ENCODE measurements around the gene KDM4D. TPM values are rescaled to one million over a fixed set of nuclear protein-coding genes. Genes with fewer than 3 reads are reported as not detected.
"Not testable (repeated sequence)": the region's sequence is repeated elsewhere in the genome, so short reads cannot be mapped to it uniquely, and the experiment has no call there.

The KDM4D gene
- 1.0 TPM for total RNA-seq

DNA sequence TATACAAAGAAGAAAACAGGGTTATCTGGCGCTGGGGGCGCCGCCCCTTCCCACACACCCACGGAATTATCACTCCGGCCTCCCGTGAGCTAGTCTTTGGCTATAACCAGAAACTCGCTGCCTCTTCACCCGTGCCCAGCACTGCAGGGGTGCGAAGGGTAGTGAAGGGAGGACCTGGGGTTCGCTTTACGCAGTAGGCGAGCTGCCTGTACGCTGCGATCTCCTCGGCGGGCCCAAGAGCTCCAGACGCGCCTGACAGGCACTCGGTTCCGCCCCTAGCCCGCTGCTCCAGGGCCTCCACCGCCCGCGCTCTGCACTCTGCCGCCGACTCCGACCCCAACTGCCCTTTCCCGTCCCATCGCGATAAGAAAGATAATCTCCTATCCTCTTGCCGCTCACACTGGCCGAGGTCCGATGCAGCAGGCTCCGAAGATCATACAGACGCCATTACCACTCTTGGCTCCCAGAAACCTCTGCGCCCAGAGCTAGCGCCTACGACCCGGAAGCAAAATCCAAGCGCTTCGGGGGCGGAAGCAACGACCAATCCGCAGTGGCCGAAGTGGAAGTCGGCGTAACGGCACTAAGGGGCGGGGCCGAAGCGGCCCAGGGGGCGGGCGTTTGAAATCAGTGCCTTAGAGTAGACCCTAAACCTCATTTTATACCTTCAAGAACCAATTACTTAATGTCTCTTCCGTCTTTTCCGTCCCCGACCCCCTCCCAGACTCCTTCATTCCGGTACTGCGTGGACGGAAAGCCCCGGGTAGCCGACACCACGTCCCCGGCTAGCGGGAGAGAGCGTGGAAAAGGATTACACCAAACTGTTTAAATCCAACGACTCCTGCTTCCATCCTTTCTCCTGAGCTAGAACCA, at the start of gene KDM4D, which contains the start of gene CWC15:
Gene KDM4D, plus strand, starts transcription at position 611 of the 870 bp plus-strand sequence. CDS start 23,664 bp downstream, outside the sequence.
Gene CWC15, minus strand, starts transcription at position 458 of the 870 bp plus-strand sequence. CDS start 1,371 bp downstream, outside the sequence.
- Histone ChIP-seq H3K9ac (ENCODE audit: low read depth in 1 of 3, low read length in 3 of 3) (peak within 1 kb of the TSS; percentile 95 to 98 (median 97)), H3K9me3 (ENCODE audit: control insufficient read depth in 3 of 3, low read length in 3 of 3) (no peaks in the 10 kb centered on the region), H3K36me3 (ENCODE audit: control insufficient read depth in 3 of 3, insufficient read depth in 3 of 3, low read length in 3 of 3) (peaks cover 28 to 37% (median 31%) of the 10 kb centered on the region in 3 donors)

DNA sequence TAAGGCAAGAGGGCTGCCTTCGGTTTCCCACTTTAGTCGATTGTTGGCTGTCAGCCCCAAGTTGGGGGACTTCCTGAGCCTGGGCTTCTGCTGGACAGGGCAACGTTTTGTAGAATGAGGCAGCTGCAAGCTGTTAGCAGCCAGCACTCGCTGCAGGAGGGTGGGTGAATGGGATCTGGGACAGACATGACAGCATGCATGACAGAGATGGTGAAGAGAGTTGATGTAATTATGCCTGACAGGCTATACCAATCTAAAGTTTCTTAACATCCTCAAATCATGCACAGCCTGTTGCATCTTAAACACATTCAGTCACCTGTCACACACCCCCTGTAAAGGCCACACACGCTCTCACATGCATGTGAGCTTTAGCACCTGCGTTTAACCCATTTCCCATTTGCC, 49.3 kb upstream of the KDM4D start:
- Histone ChIP-seq H3K9ac (ENCODE audit: low read depth in 1 of 3, low read length in 3 of 3) (no peak overlapping the region), H3K27ac (ENCODE audit: low read depth, low read length) (no peak overlapping the region), H3K4me3 (ENCODE audit: low read length in 3 of 3) (no peak overlapping the region), H3K4me1 (ENCODE audit: control insufficient read depth in 3 of 3, insufficient read depth in 3 of 3, low read length in 3 of 3) (peaks cover 21 to 22% (median 21%) of the 10 kb centered on the region in 3 donors), H3K36me3 (ENCODE audit: control insufficient read depth in 3 of 3, insufficient read depth in 3 of 3, low read length in 3 of 3) (no peaks in the 10 kb centered on the region), H3K27me3 (ENCODE audit: control insufficient read depth in 3 of 3, insufficient read depth in 3 of 3, low read length in 3 of 3) (no peaks in the 10 kb centered on the region), H3K9me3 (ENCODE audit: control insufficient read depth in 3 of 3, low read length in 3 of 3) (no peaks in the 10 kb centered on the region)

More for the DNA sequence above, at the start of gene KDM4D, which contains the start of gene CWC15:
- Histone ChIP-seq H3K27ac (ENCODE audit: low read depth, low read length) (peak within 1 kb of the TSS; percentile 86), H3K4me3 (ENCODE audit: low read length in 3 of 3) (peak within 1 kb of the TSS; percentile 91 to 98 (median 96)), H3K27me3 (ENCODE audit: control insufficient read depth in 3 of 3, insufficient read depth in 3 of 3, low read length in 3 of 3) (no peaks in the 10 kb centered on the region), H3K4me1 (ENCODE audit: control insufficient read depth in 3 of 3, insufficient read depth in 3 of 3, low read length in 3 of 3) (peaks cover 6 to 12% (median 11%) of the 10 kb centered on the region in 3 donors)

DNA sequence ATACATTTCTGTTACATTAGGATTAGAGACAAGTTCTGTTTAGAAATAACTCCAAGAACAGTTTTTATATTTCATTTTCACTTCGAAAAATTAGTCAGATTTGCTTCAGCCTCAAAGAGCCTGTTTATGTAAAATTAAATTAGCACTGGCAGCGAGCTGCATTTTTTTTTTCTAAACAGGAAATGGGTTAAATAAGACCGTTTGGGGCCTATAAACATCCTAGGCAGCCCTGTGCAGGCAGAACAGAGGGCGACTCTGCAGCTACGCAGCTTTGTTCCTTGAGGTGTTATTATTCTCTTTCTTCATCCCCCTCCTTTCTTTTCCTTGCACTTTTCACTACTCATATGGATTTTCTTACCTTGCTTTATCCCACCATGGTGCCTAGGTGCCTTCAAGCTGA, 48.9 kb upstream of the KDM4D start:
- peaks cover 21 to 22% (median 21%) of the 10 kb centered on the region in 3 donors for H3K4me1 ChIP-seq (ENCODE audit: control insufficient read depth in 3 of 3, insufficient read depth in 3 of 3, low read length in 3 of 3)

DNA sequence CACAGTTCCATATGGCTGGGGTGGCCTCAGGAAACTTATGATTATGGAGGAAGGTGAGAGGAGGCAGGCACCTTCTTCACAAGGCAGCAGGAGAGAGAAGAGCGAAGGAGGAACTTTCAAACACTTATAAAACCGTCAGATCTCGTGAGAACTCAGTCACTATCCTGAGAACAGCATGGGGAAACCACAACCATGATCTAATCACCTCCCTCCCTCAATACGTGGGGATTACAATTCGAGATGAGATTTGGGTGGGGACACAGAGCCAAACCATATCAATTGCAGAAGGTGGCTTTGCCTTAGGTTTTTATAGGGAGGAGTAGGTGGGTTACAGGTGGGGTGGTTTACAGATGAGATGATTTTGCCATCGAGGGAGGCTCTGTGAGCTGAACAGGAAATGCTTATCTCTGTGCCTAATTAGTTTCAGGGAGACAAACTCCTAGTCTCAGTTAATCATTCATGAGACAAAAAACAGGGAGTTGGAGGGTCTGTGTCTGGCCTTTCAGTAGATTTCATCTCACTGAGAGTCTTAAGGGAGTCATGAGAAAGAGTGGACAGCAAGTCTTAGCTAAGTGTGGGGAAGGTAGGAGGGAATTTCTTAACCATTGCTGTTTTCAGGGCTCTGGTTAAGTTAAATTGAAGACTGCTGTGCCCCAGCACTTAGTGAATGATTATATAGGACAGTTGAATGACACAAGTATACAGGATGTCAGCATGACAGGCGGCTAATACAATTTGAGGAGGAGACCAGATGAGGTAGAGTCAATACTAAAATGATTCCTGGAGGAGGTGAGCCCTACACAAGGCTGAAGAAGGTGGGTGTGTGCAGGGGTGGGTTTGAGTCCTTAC, 47.9 kb upstream of the KDM4D start:
- no peak overlapping the region for H3K27ac ChIP-seq (ENCODE audit: low read depth, low read length)
- no peak overlapping the region for H3K9ac ChIP-seq (ENCODE audit: low read depth in 1 of 3, low read length in 3 of 3)
- peaks cover 21 to 22% (median 21%) of the 10 kb centered on the region in 3 donors for H3K4me1 ChIP-seq (ENCODE audit: control insufficient read depth in 3 of 3, insufficient read depth in 3 of 3, low read length in 3 of 3)
- no peaks in the 10 kb centered on the region for H3K9me3 ChIP-seq (ENCODE audit: control insufficient read depth in 3 of 3, low read length in 3 of 3)
- no peaks in the 10 kb centered on the region for H3K27me3 ChIP-seq (ENCODE audit: control insufficient read depth in 3 of 3, insufficient read depth in 3 of 3, low read length in 3 of 3)
- H3K4me3 ChIP-seq (ENCODE audit: low read length in 3 of 3): no peak overlapping the region
- no peaks in the 10 kb centered on the region for H3K36me3 ChIP-seq (ENCODE audit: control insufficient read depth in 3 of 3, insufficient read depth in 3 of 3, low read length in 3 of 3)

More for the DNA sequence above, 48.9 kb upstream of the KDM4D start:
- Histone ChIP-seq H3K36me3 (ENCODE audit: control insufficient read depth in 3 of 3, insufficient read depth in 3 of 3, low read length in 3 of 3) (no peaks in the 10 kb centered on the region), H3K9ac (ENCODE audit: low read depth in 1 of 3, low read length in 3 of 3) (no peak overlapping the region), H3K27ac (ENCODE audit: low read depth, low read length) (no peak overlapping the region), H3K9me3 (ENCODE audit: control insufficient read depth in 3 of 3, low read length in 3 of 3) (no peaks in the 10 kb centered on the region), H3K4me3 (ENCODE audit: low read length in 3 of 3) (no peak overlapping the region), H3K27me3 (ENCODE audit: control insufficient read depth in 3 of 3, insufficient read depth in 3 of 3, low read length in 3 of 3) (no peaks in the 10 kb centered on the region)

DNA sequence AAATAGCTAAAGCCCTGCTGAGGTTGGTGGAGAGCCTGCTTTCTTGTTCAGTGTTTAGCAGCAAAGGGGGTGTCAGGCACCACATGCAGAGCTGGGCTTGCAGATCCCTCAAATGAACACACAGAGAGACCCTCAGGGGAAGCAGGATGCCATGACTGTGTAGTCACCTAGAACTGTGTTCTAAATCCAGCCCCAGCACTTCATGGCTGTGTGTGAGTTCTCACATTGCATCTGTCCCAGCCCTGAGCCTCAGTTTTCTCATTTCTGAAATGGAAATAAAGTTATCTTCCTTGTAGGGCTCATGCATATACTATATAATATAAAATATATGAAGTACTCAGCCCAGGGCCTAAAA, 47.3 kb upstream of the KDM4D start:
- H3K4me1 ChIP-seq (ENCODE audit: control insufficient read depth in 3 of 3, insufficient read depth in 3 of 3, low read length in 3 of 3): peaks cover 21 to 22% (median 21%) of the 10 kb centered on the region in 3 donors
- no peaks in the 10 kb centered on the region for H3K27me3 ChIP-seq (ENCODE audit: control insufficient read depth in 3 of 3, insufficient read depth in 3 of 3, low read length in 3 of 3)
- no peak overlapping the region for H3K4me3 ChIP-seq (ENCODE audit: low read length in 3 of 3)
- no peak overlapping the region for H3K9ac ChIP-seq (ENCODE audit: low read depth in 1 of 3, low read length in 3 of 3)
- H3K27ac ChIP-seq (ENCODE audit: low read depth, low read length): peak overlapping the region; percentile 63
- no peaks in the 10 kb centered on the region for H3K9me3 ChIP-seq (ENCODE audit: control insufficient read depth in 3 of 3, low read length in 3 of 3)
- H3K36me3 ChIP-seq (ENCODE audit: control insufficient read depth in 3 of 3, insufficient read depth in 3 of 3, low read length in 3 of 3): no peaks in the 10 kb centered on the region

DNA sequence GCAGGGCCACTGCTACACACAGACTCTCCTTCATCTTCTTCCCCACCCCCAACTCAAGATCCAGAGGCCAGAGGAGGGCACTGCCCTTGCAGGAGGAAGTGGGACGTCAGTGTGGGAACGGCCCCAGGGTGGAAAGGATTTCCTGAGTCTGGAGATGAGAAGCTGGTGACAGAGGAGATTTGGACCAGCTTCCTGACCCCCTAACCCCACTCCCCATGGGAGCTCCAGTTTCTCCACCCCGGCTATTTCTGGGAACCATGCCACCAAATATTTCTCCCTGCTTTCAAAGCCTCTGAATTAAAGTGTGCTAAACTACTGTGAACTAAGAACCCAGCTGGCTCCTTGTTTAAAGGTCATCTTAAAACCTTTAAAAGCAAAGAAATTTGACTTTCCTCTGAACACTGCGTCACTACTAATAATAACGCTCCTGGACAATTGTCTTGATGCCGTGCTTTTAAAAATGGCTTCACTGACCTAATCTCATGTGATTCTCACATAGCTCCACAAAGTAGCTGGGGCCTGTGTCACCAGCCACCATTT, 46.7 kb upstream of the KDM4D start:
- Histone ChIP-seq H3K4me1 (ENCODE audit: control insufficient read depth in 3 of 3, insufficient read depth in 3 of 3, low read length in 3 of 3) (peaks cover 21 to 22% (median 21%) of the 10 kb centered on the region in 3 donors), H3K36me3 (ENCODE audit: control insufficient read depth in 3 of 3, insufficient read depth in 3 of 3, low read length in 3 of 3) (no peaks in the 10 kb centered on the region), H3K9me3 (ENCODE audit: control insufficient read depth in 3 of 3, low read length in 3 of 3) (no peaks in the 10 kb centered on the region), H3K27ac (ENCODE audit: low read depth, low read length) (peak overlapping the region; percentile 63), H3K27me3 (ENCODE audit: control insufficient read depth in 3 of 3, insufficient read depth in 3 of 3, low read length in 3 of 3) (no peaks in the 10 kb centered on the region), H3K4me3 (ENCODE audit: low read length in 3 of 3) (no peak overlapping the region), H3K9ac (ENCODE audit: low read depth in 1 of 3, low read length in 3 of 3) (peak overlapping the region in 1 of 3 donors; percentile 65)

DNA sequence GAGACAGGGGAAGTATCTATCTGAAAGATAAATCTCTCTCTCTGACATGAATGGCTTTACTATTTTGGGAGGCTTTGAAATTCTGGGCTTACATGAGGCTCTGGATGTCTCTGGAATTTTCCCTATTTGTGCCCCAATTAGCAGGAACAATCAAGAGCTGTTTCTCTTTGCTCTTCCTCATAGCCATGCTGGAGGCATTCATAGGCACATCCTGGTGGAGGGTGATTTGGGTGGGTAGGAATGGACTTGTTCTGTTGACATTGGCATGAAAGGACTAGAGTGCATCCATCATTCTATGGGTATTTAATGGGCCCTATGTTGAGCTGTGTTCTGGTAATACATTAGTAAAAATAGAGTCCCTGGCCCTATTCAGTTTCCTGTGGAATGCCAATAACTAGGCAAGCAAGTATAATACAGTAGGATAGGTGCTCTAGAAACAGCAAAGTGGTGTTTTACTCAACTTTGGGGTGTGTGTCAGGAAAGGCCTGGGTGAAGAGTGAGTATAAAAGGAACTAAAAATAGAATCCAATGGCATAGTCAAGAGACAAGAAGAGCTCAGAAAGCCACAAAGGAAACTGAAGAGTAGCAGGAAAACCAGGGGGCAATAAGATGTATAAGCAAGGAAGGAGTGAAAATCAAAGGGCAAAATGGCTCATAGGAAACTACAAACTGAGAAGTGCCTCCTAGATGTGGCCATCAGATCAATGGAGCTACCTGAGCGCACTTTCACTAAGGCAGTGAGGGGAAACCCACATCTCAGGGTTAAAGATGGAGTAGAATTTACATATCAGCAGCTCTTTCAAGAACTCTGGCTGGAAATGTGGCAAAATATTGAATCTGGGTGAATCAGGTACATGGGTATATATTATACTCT, 45.2 kb upstream of the KDM4D start:
- Histone ChIP-seq H3K27me3 (ENCODE audit: control insufficient read depth in 3 of 3, insufficient read depth in 3 of 3, low read length in 3 of 3) (no peaks in the 10 kb centered on the region), H3K9me3 (ENCODE audit: control insufficient read depth in 3 of 3, low read length in 3 of 3) (no peaks in the 10 kb centered on the region), H3K36me3 (ENCODE audit: control insufficient read depth in 3 of 3, insufficient read depth in 3 of 3, low read length in 3 of 3) (no peaks in the 10 kb centered on the region), H3K9ac (ENCODE audit: low read depth in 1 of 3, low read length in 3 of 3) (no peak overlapping the region), H3K4me1 (ENCODE audit: control insufficient read depth in 3 of 3, insufficient read depth in 3 of 3, low read length in 3 of 3) (peaks cover 21 to 23% (median 22%) of the 10 kb centered on the region in 3 donors), H3K27ac (ENCODE audit: low read depth, low read length) (no peak overlapping the region), H3K4me3 (ENCODE audit: low read length in 3 of 3) (no peak overlapping the region)

DNA sequence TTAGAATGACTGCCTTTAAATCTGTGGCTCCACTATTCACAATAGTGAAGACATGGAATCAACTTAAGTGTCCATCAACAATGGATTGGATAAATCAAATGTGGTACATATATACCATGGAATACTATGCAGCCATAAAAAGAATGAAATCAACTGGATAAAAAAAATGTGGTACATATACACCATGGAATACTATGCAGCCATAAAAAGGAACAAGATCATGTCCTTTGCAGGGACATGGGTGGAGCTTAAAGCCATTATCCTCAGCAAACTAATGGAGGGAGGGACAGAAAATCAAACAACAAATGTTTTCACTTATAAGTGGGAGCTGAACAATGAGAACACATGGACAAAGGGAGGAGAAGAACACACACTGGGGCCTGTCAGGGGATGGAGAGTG, 41.4 kb upstream of the KDM4D start:
- H3K9ac ChIP-seq (ENCODE audit: low read depth in 1 of 3, low read length in 3 of 3); H3K27ac ChIP-seq (ENCODE audit: low read depth, low read length): not testable (repeated sequence)

DNA sequence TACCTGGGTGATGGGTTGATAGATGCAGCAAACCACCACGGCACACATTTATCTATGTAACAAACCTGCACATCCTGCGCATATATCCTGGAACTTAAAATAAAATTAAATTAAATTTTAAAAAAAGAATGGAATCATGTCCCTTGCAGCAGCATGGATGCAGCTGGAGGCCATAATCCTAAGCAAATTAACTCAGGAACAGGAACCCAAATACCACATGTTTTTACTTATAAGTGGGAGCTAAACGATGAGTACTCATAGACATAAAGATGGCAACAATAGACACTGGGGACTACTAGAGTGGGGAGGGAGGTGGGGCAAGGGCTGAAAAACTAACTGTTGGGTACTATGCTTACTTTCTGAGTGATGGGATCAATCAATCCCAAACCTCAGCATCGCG, 41.0 kb upstream of the KDM4D start:
- Histone ChIP-seq H3K36me3 (ENCODE audit: control insufficient read depth in 3 of 3, insufficient read depth in 3 of 3, low read length in 3 of 3) (no peaks in the 10 kb centered on the region), H3K27ac (ENCODE audit: low read depth, low read length) (no peak overlapping the region), H3K4me1 (ENCODE audit: control insufficient read depth in 3 of 3, insufficient read depth in 3 of 3, low read length in 3 of 3) (peaks cover 12 to 20% (median 14%) of the 10 kb centered on the region in 3 donors), H3K27me3 (ENCODE audit: control insufficient read depth in 3 of 3, insufficient read depth in 3 of 3, low read length in 3 of 3) (no peaks in the 10 kb centered on the region), H3K9ac (ENCODE audit: low read depth in 1 of 3, low read length in 3 of 3) (no peak overlapping the region), H3K4me3 (ENCODE audit: low read length in 3 of 3) (no peak overlapping the region), H3K9me3 (ENCODE audit: control insufficient read depth in 3 of 3, low read length in 3 of 3) (no peaks in the 10 kb centered on the region)

More for the DNA sequence above, 41.4 kb upstream of the KDM4D start:
- H3K4me3 ChIP-seq (ENCODE audit: low read length in 3 of 3); H3K27me3 ChIP-seq (ENCODE audit: control insufficient read depth in 3 of 3, insufficient read depth in 3 of 3, low read length in 3 of 3); H3K9me3 ChIP-seq (ENCODE audit: control insufficient read depth in 3 of 3, low read length in 3 of 3); H3K36me3 ChIP-seq (ENCODE audit: control insufficient read depth in 3 of 3, insufficient read depth in 3 of 3, low read length in 3 of 3): not testable (repeated sequence)
- peaks cover 16 to 24% (median 18%) of the 10 kb centered on the region in 3 donors for H3K4me1 ChIP-seq (ENCODE audit: control insufficient read depth in 3 of 3, insufficient read depth in 3 of 3, low read length in 3 of 3)
